T follicular helper cell (primary cell): ENCODE measurements around the gene MTG1.
A peak's percentile ranks its signal among the peaks of the same experiment; 100 is the strongest.
"Not testable (repeated sequence)": the region's sequence is repeated elsewhere in the genome, so short reads cannot be mapped to it uniquely, and the experiment has no call there.

ENCODE experiments used
- DNase-seq: peaks from one replicate; pipeline ENCODE4 v3.0.0-alpha.2; 2020; ENCODE audit warnings: low read depth

The MTG1 gene

GRCh38 chr10:133378251-133379096 lies 15.5 kb upstream of the MTG1 start:
- DNase-seq: peak; percentile 41

- peak; percentile 20 for DNase-seq
Measured at GRCh38 chr10:133379152-133379800, 14.7 kb upstream of the MTG1 start, which contains the start of gene PAOX. Gene PAOX, plus strand, starts transcription at chr10:133379262. Its CDS starts 55 bp downstream, at chr10:133379317.

- no peak for DNase-seq
Measured at GRCh38 chr10:133379801-133380666, 13.9 kb upstream of the MTG1 start.

- no peak for DNase-seq
Measured at GRCh38 chr10:133381036-133381435, 12.9 kb upstream of the MTG1 start.

GRCh38 chr10:133383551-133383950 lies 10.4 kb upstream of the MTG1 start:
- no peak for DNase-seq

- no peak for DNase-seq
Measured at GRCh38 chr10:133384071-133384470, 9.9 kb upstream of the MTG1 start.

GRCh38 chr10:133385214-133385613 lies 8.7 kb upstream of the MTG1 start:
- no peak for DNase-seq

- not testable (repeated sequence) for DNase-seq
Measured at GRCh38 chr10:133386951-133387350, 7.0 kb upstream of the MTG1 start.

- no peak for DNase-seq
Measured at GRCh38 chr10:133388236-133388972, 5.6 kb upstream of the MTG1 start.

GRCh38 chr10:133388973-133389818 lies 4.8 kb upstream of the MTG1 start:
- no peak for DNase-seq

GRCh38 chr10:133390597-133391248 lies 3.2 kb upstream of the MTG1 start:
- no peak for DNase-seq

- no peak for DNase-seq
Measured at GRCh38 chr10:133391249-133391635, 2.7 kb upstream of the MTG1 start.

- DNase-seq: no peak
Measured at GRCh38 chr10:133391761-133392518, 2.0 kb upstream of the MTG1 start.

- no peak for DNase-seq
Measured at GRCh38 chr10:133393401-133394063, 425 bp upstream of the MTG1 start.

- no peak for DNase-seq
Measured at GRCh38 chr10:133394801-133395221, 854 bp downstream of the MTG1 start.

- DNase-seq: no peak
Measured at GRCh38 chr10:133396035-133396624, 2.2 kb downstream of the MTG1 start.

GRCh38 chr10:133397938-133398337 lies 4.0 kb downstream of the MTG1 start:
- DNase-seq: no peak

GRCh38 chr10:133399123-133399601 lies 5.2 kb downstream of the MTG1 start:
- DNase-seq: no peak
